Activated T-cell treated with anti-CD3 and anti-CD28 coated beads, Interleukin-2, amount 50 U/mL, for 4 hours (primary cell): ENCODE results near the gene KIAA1671. TPM values are rescaled to one million over a fixed set of nuclear protein-coding genes. Genes with fewer than 3 reads are reported as not detected.

ENCODE experiments used
- ATAC-seq, 2 donors: fragments of 200-7000 bp; cut with Tn5 transposase; one replicate each; pipeline ENCODE4 v1.10.0; 2021
- DNase-seq: peaks from one replicate; pipeline ENCODE4 v3.0.0-alpha.2; 2020
- H3K27me3 Mint-ChIP-seq: one replicate; pipeline ENCODE4 v1.8.0; 2021; ENCODE audit warnings: low read depth, mixed read lengths
- H3K36me3 Mint-ChIP-seq: one replicate; pipeline ENCODE4 v1.8.0; 2022; ENCODE audit warnings: mixed read lengths; ENCODE audit not compliant: insufficient read depth
- H3K4me1 Mint-ChIP-seq: one replicate; pipeline ENCODE4 v1.8.0; 2021; ENCODE audit warnings: low read depth, mixed read lengths
- H3K4me3 Mint-ChIP-seq: one replicate; pipeline ENCODE4 v1.8.0; 2021; ENCODE audit warnings: mild to moderate bottlenecking, moderate library complexity, mixed read lengths
- H3K9me3 Mint-ChIP-seq: one replicate; pipeline ENCODE4 v1.8.0; 2021; ENCODE audit warnings: mixed read lengths
- total RNA-seq, 3 donors: library from RNA; stranded (reverse); gene quantifications; one replicate each; pipeline ENCODE4 v1.2.1, GENCODE V29; 2021

The KIAA1671 gene
- total RNA-seq, 3 donors from 2014 or later: 4.0 to 9.7 (median 7.3) TPM

- H3K4me1 Mint-ChIP-seq: no peaks in the 10 kb centered on the region
- no peaks in the 10 kb centered on the region for H3K9me3 Mint-ChIP-seq
- no peak overlapping the region for H3K4me3 Mint-ChIP-seq
- H3K27me3 Mint-ChIP-seq: peaks cover 38% of the 10 kb centered on the region
- no peak for ATAC-seq
- no peak for DNase-seq
- H3K36me3 Mint-ChIP-seq: no peaks in the 10 kb centered on the region
These were observed 8.1 kb upstream of the KIAA1671 start for GRCh38 chr22:24944217-24944937.

GRCh38 chr22:24945430-24945829, 7.1 kb upstream of the KIAA1671 start:
- H3K9me3 Mint-ChIP-seq: no peaks in the 10 kb centered on the region
- DNase-seq (no peak), ATAC-seq (no peak)
- no peak overlapping the region for H3K4me3 Mint-ChIP-seq
- H3K36me3 Mint-ChIP-seq: no peaks in the 10 kb centered on the region
- peaks cover 5% of the 10 kb centered on the region for H3K4me1 Mint-ChIP-seq
- H3K27me3 Mint-ChIP-seq: peaks cover 45% of the 10 kb centered on the region

GRCh38 chr22:24947383-24947782, 5.1 kb upstream of the KIAA1671 start:
- ATAC-seq: no peak
- H3K27me3 Mint-ChIP-seq: peaks cover 59% of the 10 kb centered on the region

GRCh38 chr22:24947881-24948280, 4.6 kb upstream of the KIAA1671 start:
- no peak for DNase-seq
- H3K36me3 Mint-ChIP-seq: no peaks in the 10 kb centered on the region
- no peak for ATAC-seq
- H3K4me1 Mint-ChIP-seq: peaks cover 14% of the 10 kb centered on the region
- H3K4me3 Mint-ChIP-seq: no peak overlapping the region
- no peaks in the 10 kb centered on the region for H3K9me3 Mint-ChIP-seq
- H3K27me3 Mint-ChIP-seq: peaks cover 61% of the 10 kb centered on the region

More at GRCh38 chr22:24947383-24947782, 5.1 kb upstream of the KIAA1671 start:
- H3K4me3 Mint-ChIP-seq: no peak overlapping the region
- no peaks in the 10 kb centered on the region for H3K36me3 Mint-ChIP-seq
- DNase-seq: no peak
- no peaks in the 10 kb centered on the region for H3K9me3 Mint-ChIP-seq
- peaks cover 12% of the 10 kb centered on the region for H3K4me1 Mint-ChIP-seq

- peaks cover 65% of the 10 kb centered on the region for H3K27me3 Mint-ChIP-seq
- no peaks in the 10 kb centered on the region for H3K9me3 Mint-ChIP-seq
- peaks cover 17% of the 10 kb centered on the region for H3K4me1 Mint-ChIP-seq
- ATAC-seq: no peak
- no peak overlapping the region for H3K4me3 Mint-ChIP-seq
- DNase-seq: no peak
- no peaks in the 10 kb centered on the region for H3K36me3 Mint-ChIP-seq
These were observed 3.9 kb upstream of the KIAA1671 start for GRCh38 chr22:24948356-24949202.

- H3K4me3 Mint-ChIP-seq: peak overlapping the region; percentile 43
- peaks cover 70% of the 10 kb centered on the region for H3K27me3 Mint-ChIP-seq
These were observed 2.1 kb upstream of the KIAA1671 start for GRCh38 chr22:24950272-24950902.

GRCh38 chr22:24952837-24953383, 394 bp downstream of the KIAA1671 start:
- H3K4me3 Mint-ChIP-seq: peak overlapping the region; percentile 68

More at GRCh38 chr22:24950272-24950902, 2.1 kb upstream of the KIAA1671 start:
- H3K4me1 Mint-ChIP-seq: peaks cover 17% of the 10 kb centered on the region
- no peaks in the 10 kb centered on the region for H3K9me3 Mint-ChIP-seq
- DNase-seq (no peak), ATAC-seq (no peak)
- no peaks in the 10 kb centered on the region for H3K36me3 Mint-ChIP-seq

GRCh38 chr22:24953384-24954113, 1.0 kb downstream of the KIAA1671 start:
- Mint-ChIP-seq H3K36me3 (no peaks in the 10 kb centered on the region), H3K4me3 (peak overlapping the region; percentile 68), H3K4me1 (peaks cover 17% of the 10 kb centered on the region)

More at GRCh38 chr22:24952837-24953383, 394 bp downstream of the KIAA1671 start:
- Mint-ChIP-seq H3K4me1 (peaks cover 17% of the 10 kb centered on the region), H3K27me3 (peaks cover 55% of the 10 kb centered on the region), H3K9me3 (no peaks in the 10 kb centered on the region), H3K36me3 (no peaks in the 10 kb centered on the region)
- ATAC-seq (no peak), DNase-seq (no peak)

GRCh38 chr22:24954114-24954463, 1.6 kb downstream of the KIAA1671 start:
- DNase-seq (no peak), ATAC-seq (no peak)
- Mint-ChIP-seq H3K9me3 (no peaks in the 10 kb centered on the region), H3K4me3 (no peak overlapping the region), H3K36me3 (no peaks in the 10 kb centered on the region), H3K4me1 (peaks cover 17% of the 10 kb centered on the region), H3K27me3 (peaks cover 44% of the 10 kb centered on the region)

More at GRCh38 chr22:24953384-24954113, 1.0 kb downstream of the KIAA1671 start:
- ATAC-seq (no peak), DNase-seq (no peak)
- H3K9me3 Mint-ChIP-seq: no peaks in the 10 kb centered on the region
- H3K27me3 Mint-ChIP-seq: peaks cover 49% of the 10 kb centered on the region

- H3K4me1 Mint-ChIP-seq: peaks cover 17% of the 10 kb centered on the region
- DNase-seq (no peak), ATAC-seq (no peak)
- H3K27me3 Mint-ChIP-seq: peaks cover 39% of the 10 kb centered on the region
- H3K36me3 Mint-ChIP-seq: no peaks in the 10 kb centered on the region
- H3K4me3 Mint-ChIP-seq: no peak overlapping the region
- H3K9me3 Mint-ChIP-seq: no peaks in the 10 kb centered on the region
These were observed 2.3 kb downstream of the KIAA1671 start for GRCh38 chr22:24954856-24955255.

GRCh38 chr22:24957043-24957442, 4.5 kb downstream of the KIAA1671 start:
- no peak for ATAC-seq
- Mint-ChIP-seq H3K4me3 (no peak overlapping the region), H3K4me1 (peaks cover 5% of the 10 kb centered on the region)

GRCh38 chr22:24961217-24961844, 8.8 kb downstream of the KIAA1671 start:
- no peak for ATAC-seq
- DNase-seq: no peak
- H3K36me3 Mint-ChIP-seq: no peaks in the 10 kb centered on the region
- no peaks in the 10 kb centered on the region for H3K9me3 Mint-ChIP-seq
- no peak overlapping the region for H3K4me3 Mint-ChIP-seq
- H3K27me3 Mint-ChIP-seq: no peaks in the 10 kb centered on the region
- H3K4me1 Mint-ChIP-seq: no peaks in the 10 kb centered on the region

More at GRCh38 chr22:24957043-24957442, 4.5 kb downstream of the KIAA1671 start:
- Mint-ChIP-seq H3K27me3 (peaks cover 22% of the 10 kb centered on the region), H3K36me3 (no peaks in the 10 kb centered on the region), H3K9me3 (no peaks in the 10 kb centered on the region)
- no peak for DNase-seq

GRCh38 chr22:24962094-24962493, 9.6 kb downstream of the KIAA1671 start:
- no peaks in the 10 kb centered on the region for H3K9me3 Mint-ChIP-seq
- ATAC-seq (no peak), DNase-seq (no peak)
- no peaks in the 10 kb centered on the region for H3K36me3 Mint-ChIP-seq
- H3K4me1 Mint-ChIP-seq: no peaks in the 10 kb centered on the region
- H3K4me3 Mint-ChIP-seq: no peak overlapping the region
- H3K27me3 Mint-ChIP-seq: no peaks in the 10 kb centered on the region
